ENCODE data around the gene IFI30. TPM values are rescaled to one million over a fixed set of nuclear protein-coding genes. Genes with fewer than 3 reads are reported as not detected.
"Not testable (repeated sequence)": the region's sequence is repeated elsewhere in the genome, so short reads cannot be mapped to it uniquely, and the experiment has no call there.

Gene IFI30
- total RNA-seq, 1 experiment from 2014 or later: 14.8 TPM

DNA sequence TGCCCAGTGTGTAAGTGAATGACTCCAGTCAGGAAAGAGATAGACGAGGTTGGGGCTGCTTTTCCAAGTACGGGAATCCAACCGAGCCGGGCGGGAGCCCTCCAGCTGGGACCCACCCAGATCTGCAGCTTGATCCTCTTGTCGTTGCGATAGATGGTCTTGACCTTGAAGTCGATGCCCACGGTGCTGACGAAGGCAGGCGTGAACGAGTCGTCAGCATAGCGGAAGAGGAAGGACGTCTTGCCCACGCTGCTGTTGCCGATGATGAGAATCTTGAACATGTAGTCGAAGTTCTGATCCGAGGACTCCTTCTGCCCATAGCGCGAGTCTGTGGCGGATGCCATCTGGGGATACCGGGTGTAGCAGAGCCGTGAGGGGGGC lies 28.8 kb downstream of the IFI30 start:
- no peak for DNase-seq (ENCODE audit: extremely low read depth, low read depth)

DNA sequence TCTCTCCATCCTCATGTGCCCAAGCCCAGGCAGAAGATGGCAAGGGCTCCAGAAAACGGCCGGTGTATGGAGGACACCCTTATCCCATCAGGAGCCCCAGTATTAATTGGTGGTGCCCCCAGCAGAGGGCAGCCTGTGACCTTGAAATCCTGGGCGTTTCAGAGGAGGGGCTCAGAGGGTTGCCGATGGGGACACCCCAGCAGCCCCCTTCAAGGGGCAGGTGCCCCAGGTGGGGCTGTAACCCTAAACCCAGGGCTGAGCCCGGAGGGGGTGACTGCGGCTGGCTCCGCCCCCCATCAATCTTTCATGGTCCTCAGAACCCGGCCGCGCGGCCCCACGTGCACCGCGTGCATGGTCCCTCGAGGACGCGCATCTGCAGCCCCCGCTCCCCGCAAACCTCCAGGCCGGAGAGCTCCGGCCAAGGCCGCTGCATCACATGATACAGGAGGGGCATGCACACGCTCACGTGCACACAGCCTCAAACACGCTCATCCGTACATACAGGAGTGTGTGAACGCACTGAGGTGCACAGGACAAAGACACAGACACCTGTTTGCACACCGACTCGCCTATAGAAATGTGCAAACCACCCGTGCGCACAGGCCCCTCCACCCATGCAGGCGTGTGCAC lies 29.3 kb downstream of the IFI30 start:
- no peak for DNase-seq (ENCODE audit: extremely low read depth, low read depth)

- DNase-seq (ENCODE audit: extremely low read depth, low read depth): no peak
These were observed 29.8 kb downstream of the IFI30 start for GRCh38 chr19:18203408-18203862.

- peak; percentile 99 for DNase-seq (ENCODE audit: extremely low read depth, low read depth)
These were observed 30.3 kb downstream of the IFI30 start, which contains the start of gene RAB3A for GRCh38 chr19:18203863-18204393. TSS of gene RAB3A (minus strand) at chr19:18204042. CDS start at chr19:18202740, 1,302 bp downstream.

DNA sequence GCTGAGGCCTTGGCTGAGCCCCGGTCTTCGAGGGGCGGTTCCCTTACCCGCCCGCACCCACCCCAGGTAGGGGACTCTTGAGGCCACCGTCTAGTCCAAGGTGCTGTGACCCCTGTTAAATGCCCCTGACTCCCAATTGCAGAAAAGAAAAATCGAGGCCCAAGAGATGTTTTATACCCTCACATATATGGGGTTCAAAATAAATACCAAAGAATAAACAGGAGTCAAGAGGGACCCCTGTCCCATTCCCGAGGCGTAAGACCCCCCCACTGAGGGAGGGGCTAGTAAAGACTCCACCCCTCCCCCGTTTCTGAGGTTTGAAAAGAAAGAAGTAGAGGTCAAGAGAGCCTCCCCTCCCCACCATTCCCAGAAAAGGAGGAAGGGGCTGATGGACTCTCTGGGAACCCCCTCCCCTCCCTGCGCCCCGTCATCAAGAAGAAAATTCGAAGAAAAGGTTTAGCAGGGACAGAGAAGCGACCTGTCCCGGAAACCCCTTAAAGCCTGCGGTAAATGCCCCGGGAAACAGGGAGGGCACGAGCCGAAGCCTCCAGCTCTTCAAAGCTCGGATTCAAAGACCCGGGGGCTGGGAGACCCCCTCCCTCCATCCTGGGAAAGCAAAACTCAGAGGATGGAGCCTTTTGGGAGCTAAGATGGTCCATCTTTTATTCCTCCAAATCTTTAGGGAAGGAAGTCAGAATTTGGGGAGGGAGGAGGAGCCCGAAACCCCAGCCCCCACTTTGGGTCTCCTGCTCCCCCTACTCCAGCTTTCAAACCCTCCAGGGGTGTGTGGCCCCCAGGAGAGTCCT lies 31.0 kb downstream of the IFI30 start:
- no peak for DNase-seq (ENCODE audit: extremely low read depth, low read depth)

GRCh38 chr19:18205200-18205892 lies 31.7 kb downstream of the IFI30 start:
- DNase-seq (ENCODE audit: extremely low read depth, low read depth): no peak

DNA sequence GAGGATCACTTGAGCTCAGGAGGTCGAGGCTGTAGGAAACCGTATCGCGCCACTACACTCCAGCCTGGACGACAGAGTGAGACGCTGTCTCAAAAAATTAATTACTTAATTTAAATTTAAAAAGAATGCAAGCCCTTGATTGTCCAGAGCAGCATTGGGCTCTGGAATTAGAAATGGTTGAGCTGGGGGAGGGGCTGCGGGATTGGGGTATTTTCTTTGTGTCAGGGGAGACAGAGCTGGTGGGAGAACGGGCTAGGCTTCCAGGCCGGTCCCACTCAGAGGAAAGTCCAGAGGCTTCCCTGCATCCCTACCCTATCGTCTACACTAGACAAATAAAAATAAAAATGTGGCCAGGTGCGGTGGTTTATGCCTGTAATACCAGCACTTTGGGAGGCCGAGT lies 32.4 kb downstream of the IFI30 start:
- DNase-seq (ENCODE audit: extremely low read depth, low read depth): no peak

GRCh38 chr19:18208098-18208951 lies 34.7 kb downstream of the IFI30 start:
- no peak for DNase-seq (ENCODE audit: extremely low read depth, low read depth)

- not testable (repeated sequence) for DNase-seq (ENCODE audit: extremely low read depth, low read depth)
These were observed 36.3 kb downstream of the IFI30 start for GRCh38 chr19:18209912-18210311.

DNA sequence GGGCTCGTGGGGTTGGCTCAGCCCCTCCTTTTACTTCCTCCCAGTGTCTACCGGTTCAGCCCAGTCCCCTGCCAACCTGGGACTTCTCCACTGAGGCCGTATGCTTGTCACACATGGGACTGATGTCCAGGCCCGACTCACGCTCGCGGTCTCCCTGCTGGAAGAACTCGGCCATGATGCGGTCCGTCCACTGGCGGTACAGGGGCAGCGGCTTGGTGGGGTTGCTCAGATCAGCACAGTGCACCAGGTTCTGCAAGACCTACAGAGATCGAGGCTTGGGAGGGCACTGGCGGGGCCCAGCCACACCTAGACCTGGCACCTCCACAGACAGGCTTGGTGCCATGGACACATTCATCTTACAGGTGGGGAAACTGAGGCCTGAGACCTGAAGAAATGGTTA lies 38.1 kb downstream of the IFI30 start:
- no peak for DNase-seq (ENCODE audit: extremely low read depth, low read depth)

GRCh38 chr19:18214779-18215433 lies 41.3 kb downstream of the IFI30 start:
- DNase-seq (ENCODE audit: extremely low read depth, low read depth): no peak

GRCh38 chr19:18216789-18217188 lies 43.2 kb downstream of the IFI30 start:
- DNase-seq (ENCODE audit: extremely low read depth, low read depth): no peak

GRCh38 chr19:18218159-18218558 lies 44.5 kb downstream of the IFI30 start:
- DNase-seq (ENCODE audit: extremely low read depth, low read depth): no peak

DNA sequence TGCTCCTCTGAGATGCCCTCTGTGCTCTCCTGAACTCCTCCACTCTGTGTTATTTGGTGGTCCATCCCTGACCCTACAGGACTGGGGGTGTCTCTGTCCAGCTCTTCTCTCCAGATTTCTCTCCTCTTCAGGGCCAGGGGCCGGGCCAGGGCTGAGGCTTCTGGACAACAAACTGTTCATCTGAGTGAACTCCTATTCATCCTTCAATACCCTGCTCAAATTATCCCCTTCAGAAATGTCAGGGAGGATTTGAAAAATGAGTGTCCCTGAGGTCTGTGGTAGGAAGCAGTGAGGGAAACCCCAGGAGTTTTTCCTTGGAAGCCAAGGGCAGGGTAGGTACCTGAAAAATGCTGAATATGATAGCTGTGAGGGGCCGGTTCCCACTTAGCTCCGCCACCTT lies 45.0 kb downstream of the IFI30 start:
- no peak for DNase-seq (ENCODE audit: extremely low read depth, low read depth)

- DNase-seq (ENCODE audit: extremely low read depth, low read depth): no peak
These were observed 46.5 kb downstream of the IFI30 start for GRCh38 chr19:18219911-18220631.

DNA sequence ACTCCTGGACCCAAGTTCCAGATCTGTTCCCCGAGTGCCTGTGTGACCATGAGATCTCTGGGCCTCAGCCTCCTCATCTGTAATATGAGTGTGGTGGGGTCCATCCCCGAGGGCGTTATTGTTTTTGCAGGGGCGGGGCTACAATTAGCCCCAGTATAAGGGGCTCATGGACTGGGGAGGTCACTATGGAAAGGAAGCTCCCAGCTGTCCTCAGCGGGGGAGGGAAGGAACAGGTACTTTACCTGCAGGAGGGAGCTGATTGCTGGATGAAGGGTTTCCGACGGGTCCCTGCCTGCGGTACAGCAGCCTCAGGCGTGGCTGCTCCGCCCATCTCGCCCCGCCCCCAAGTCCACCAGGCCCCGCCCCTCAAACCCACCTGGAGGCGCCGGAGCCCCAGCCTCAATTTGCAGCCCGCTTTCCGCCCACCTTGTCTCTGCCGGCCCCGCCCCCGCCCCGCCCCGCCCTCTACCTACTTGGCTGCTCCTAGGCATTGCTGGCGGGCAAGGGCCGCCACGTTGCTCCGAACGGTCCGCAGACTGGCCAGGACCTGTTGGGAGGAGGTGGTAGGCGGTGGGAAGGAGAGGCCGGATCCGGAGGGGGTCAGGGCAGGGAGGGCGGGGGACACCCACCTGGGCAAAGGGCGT lies 47.1 kb downstream of the IFI30 start:
- no peak for DNase-seq (ENCODE audit: extremely low read depth, low read depth)

DNA sequence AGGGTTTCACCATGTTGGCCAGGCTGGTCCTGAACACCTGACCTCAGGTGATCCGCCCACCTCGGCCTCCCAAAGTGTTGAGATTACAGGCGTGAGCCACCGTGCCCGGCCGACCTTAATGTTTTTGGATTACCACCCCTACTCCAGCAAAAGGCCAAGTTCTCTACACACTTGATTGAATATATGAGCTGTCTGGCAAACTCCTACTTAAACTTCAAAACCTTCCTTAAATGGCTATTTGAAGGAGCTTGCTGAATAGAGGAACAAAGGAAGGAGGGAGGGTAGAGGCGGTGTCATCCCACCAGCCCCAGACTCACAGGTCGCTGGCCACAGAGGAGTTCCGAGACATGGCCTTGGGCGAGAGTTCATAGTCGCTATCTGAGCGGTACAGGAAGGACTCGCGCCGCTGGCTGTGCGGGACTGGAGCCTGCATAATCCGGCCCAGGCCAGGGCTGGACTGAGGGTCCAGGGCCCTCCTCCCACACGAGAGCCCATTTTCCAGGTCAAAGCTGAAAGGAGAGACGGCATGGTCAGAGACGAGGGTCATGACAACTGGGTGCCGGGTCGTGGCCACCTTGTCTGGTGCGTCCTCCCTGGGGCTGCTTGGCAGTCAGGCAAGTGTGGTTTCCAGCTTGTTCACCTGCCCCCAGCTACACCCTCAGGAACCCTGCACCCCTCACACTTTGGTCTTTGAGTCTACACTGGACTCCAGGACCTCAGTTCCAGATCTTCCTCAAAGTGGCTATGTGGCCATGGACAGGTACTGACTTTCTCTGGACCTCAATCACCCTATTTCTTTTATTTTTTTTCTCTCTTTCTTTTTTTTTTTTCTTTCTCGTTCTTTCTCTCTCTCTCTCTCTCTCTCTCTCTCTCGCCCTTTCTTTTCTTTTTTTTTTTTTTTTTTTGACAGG lies 48.5 kb downstream of the IFI30 start:
- DNase-seq (ENCODE audit: extremely low read depth, low read depth): no peak

All from NCI-H460 (cell line).